Mammary epithelial cell (primary cell): Measurements from ENCODE around the gene ATP8B4.

Experiments used
- CTCF ChIP-seq, 2 donors: IDR thresholded peaks in 1 of 2; conservative IDR thresholded peaks in 1 of 2; 2 replicates each; pipeline ENCODE4 v1.5.1; 2011 to 2012; ENCODE audit warnings: inconsistent platforms in 2 of 2, low read length in 2 of 2, mild to moderate bottlenecking in 2 of 2, control low read depth in 1 of 2, low read depth in 1 of 2; ENCODE audit not compliant: insufficient read depth in 1 of 2; ENCODE audit errors: extremely low read depth in 1 of 2
- EZH2 ChIP-seq: IDR thresholded peaks from 2 replicates; pipeline ENCODE4 v1.6.1; 2012; ENCODE audit warnings: low read length, inconsistent platforms, borderline replicate concordance

DNA sequence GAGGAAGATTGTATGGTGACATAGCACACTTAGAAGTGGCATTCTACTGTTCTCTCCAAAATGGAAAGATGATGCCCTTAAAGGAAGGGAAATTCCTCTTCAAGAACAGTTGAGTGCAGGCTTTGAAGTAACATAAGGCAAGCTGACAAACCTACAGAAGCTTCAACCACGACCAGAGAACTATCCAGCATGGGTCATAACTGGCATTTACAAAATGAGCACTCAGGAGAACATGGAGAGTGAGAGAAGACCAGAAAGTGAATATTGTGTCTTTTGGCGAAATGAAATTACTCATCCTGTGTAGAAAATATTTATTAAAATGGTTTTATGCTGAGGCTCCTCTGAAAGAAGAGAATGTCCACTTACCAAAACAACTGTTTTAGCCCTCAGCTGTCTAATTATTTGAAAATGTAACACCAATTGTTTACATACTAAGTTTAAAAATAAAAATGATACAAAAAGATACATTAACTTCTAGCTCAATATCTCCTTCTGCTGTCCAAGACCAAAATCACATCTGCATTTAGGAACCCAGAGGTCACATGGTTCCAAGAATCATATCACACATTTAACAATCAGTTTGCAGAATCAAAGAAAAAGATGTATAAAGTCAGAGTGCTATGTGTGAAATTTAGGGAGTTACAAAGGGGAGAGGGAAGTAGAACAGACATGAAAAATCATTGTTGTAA, 216.9 kb downstream of the ATP8B4 start:
- TF ChIP-seq CTCF (conservative IDR thresholded peaks at IDR 0.05 in 1 of 2, IDR thresholded peaks at IDR 0.05 in 1 of 2; ENCODE audit: extremely low read depth in 1 of 2, insufficient read depth in 1 of 2, low read depth in 1 of 2, low read length in 2 of 2) (peak; percentile 14 to 42), EZH2 (no peak)
